GM12892 (cell line): ENCODE results near the gene MYO18B.

ENCODE experiments used
- DNase-seq: peaks from one replicate; pipeline ENCODE4 v3.0.0; 2011; ENCODE audit not compliant: insufficient read length
- FAIRE-seq: peaks from 2 replicates; lab custom pipeline; 2011; peaks lifted over from hg19 to GRCh38; lab: Jason Lieb, UNC
- POLR2A ChIP-seq: IDR thresholded peaks from 2 replicates; pipeline ENCODE4 v1.6.1; 2011; ENCODE audit warnings: low read depth, low read length, control low read depth
- POLR2AphosphoS5 ChIP-seq: IDR thresholded peaks from 2 replicates; pipeline ENCODE4 v1.6.1; 2011; ENCODE audit warnings: low read depth, low read length, control low read depth
- TAF1 ChIP-seq: IDR thresholded peaks from 2 replicates; pipeline ENCODE4 v1.6.1; 2011; ENCODE audit warnings: low read depth, mild to moderate bottlenecking, control low read depth, low read length, borderline replicate concordance

MYO18B gene

DNA sequence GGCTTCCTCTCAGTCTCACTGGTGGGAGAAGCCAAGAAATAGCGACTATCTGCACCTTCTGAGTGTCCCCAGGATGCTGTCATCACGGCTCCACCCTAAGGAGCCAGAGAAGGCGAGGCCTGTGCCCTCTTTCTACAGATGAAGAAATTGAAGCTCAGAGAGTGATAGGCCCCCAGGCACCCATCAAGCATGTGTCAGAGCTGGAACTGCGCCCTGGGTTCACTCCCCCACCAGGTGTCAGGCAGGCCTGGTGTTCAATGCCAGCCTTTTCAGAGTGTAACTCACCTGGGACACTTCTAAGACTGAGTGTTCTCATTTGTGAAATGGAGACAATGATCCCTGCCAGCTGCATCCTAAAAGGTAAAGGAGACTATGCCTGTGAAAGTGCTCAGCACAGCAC is 299.9 kb downstream of the MYO18B start:
- DNase-seq, result no peak
- TF ChIP-seq POLR2A (no peak), POLR2AphosphoS5 (no peak), TAF1 (no peak)
- no peak for FAIRE-seq

DNA sequence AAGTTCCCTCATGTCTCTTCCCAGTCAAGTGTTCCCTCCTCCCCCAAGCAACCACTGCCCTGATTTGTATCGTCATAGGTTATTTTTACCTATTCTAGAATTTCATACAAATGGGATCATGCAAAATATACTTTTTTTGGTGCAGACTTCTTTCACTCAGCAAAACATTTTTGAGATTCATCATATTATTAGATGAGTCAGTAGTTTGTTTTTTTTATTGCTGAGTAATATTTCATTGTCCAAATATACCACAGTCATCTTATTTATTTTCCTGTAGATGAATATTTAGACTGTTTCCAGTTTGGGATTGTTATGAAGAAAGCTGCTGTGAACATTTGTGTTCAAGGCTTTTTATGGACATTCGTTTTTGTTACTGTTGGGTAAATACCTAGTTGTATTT is 301.0 kb downstream of the MYO18B start:
- TF ChIP-seq TAF1 (no peak), POLR2A (no peak), POLR2AphosphoS5 (no peak)
- DNase-seq (no peak), FAIRE-seq (no peak)

DNA sequence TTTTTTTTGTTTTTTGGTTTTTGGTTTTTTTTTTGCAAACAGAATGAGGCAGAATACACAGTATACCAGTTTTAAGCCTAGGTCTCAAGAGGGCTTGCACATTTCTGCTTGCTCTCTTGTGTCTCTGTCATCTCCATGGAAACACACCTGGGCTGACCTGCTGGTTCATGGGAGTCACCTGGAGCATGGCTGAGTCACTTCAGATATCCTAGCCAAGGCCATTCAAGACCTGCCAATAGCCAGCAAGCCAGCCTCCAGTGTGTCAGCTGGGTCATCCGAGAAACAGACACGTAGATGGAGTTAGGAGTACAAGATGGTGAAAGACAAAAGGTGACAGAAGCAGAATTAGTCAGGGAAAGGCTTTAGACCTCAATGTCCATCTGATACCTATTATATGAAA is 303.1 kb downstream of the MYO18B start:
- FAIRE-seq (no peak), DNase-seq (no peak)
- TF ChIP-seq TAF1 (no peak), POLR2A (no peak), POLR2AphosphoS5 (no peak)

DNA sequence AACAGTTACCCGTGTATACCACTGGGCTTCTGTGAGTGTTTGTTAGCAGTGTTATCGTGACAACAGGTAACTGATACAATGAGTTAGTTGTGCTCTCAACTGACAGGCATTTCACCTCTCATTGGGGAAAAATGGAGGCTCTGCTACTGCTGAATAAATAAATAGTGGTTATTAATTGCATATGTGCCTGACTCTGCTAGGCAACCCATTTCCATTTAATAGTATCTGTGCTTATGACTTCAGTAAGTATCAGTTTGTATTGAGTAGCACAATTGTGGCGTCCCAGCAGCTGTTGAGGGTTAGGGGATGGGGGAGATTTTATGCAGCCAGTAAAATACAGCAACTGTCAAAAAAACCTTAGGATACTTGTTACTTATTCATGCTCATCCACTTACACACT is 303.9 kb downstream of the MYO18B start:
- DNase-seq, result no peak
- no peak for TF ChIP-seq POLR2AphosphoS5
- no peak for TF ChIP-seq TAF1
- no peak for TF ChIP-seq POLR2A
- FAIRE-seq, result no peak

DNA sequence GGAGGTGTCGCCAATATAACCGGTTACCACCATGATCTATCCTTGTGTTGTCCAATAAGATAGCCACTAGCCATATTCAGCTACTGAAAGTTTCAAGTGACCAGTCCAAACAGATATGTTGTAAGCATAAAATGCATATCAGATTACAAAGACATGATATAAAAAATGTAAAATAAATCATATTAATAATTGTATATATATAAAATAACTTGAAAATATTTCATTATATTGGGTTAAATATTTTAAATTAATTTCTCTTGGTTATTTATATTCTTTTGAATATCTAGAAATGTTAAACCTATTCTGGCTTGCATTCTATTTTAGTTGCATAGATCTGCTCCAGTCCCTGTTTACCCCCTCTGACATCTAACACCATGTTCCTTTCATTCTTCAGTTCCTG is 305.5 kb downstream of the MYO18B start:
- FAIRE-seq (no peak), DNase-seq (no peak)
- TF ChIP-seq POLR2AphosphoS5 (no peak), TAF1 (no peak), POLR2A (no peak)

DNA sequence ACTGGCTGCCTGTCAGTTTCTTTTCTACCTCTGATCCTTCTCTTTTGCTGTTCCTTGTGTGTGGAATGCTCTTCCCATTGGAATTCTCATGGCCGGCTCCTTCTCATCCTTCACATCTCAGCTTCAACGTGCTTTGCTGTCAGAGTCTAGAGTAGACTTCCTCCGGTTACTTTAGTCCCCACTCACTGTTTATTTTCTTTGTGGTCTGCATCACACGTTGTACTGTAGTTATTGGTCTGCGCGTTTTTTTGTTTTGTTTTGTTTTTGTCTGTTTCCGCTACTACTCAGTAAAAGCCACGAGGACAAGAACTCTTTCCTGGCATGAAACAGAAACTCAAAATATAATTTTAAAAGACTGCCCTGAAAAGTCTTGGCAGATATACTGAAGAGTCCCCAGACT is 305.9 kb downstream of the MYO18B start:
- TF ChIP-seq TAF1 (no peak), POLR2AphosphoS5 (no peak), POLR2A (no peak)
- no peak for FAIRE-seq

DNA sequence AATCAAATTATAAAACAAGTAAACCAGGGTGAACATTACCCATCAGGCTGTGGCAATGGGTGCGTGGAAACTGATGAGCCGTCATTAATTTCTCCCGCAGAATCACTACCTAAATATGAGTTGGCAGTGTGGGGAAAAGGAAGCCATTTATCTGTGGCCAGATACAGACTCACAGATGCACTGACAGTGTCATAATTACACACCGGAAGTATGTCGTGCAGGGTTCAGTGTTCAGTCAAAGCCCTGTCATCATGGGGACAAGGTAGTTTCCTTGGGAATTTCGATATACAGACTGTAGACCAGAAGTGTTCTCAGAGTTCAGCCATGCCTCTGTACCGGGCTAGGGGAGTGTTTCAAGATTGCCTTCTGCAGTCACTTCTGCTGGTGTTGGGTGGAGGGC is 308.1 kb downstream of the MYO18B start:
- no peak for TF ChIP-seq POLR2AphosphoS5
- no peak for TF ChIP-seq POLR2A
- no peak for TF ChIP-seq TAF1
- no peak for DNase-seq
- FAIRE-seq, result peak; percentile 78

More for the DNA sequence above, 305.9 kb downstream of the MYO18B start:
- DNase-seq, result no peak

DNA sequence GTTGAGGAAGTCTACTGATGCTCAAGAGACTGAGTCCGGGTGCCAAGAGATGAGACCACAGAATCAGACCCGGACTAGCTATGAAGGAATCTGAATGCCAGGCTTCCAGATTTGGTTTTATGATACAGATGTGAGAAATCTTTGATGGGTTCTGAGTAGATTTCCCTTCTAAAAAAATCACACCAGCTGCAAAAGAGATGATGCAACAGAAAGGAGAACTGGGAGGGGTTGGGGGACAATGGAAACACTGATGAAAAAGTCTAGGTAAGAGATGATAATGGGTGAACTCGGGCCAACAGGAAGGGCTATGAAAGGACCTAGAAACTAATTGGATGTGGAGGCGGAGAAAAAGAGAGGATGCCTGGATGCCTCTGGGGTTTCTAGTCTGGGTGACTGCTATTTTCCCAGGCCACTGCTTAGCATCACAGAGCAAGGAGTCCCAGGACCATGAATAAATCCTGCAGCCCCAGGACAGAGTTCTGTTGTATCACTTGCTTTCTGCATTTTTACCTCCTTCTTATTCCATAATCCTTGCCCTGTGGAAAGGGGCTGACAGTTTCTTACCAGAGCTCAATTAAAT is 311.8 kb downstream of the MYO18B start:
- no peak for TF ChIP-seq POLR2A
- TF ChIP-seq TAF1, result no peak
- TF ChIP-seq POLR2AphosphoS5, result no peak
- DNase-seq (no peak), FAIRE-seq (no peak)

DNA sequence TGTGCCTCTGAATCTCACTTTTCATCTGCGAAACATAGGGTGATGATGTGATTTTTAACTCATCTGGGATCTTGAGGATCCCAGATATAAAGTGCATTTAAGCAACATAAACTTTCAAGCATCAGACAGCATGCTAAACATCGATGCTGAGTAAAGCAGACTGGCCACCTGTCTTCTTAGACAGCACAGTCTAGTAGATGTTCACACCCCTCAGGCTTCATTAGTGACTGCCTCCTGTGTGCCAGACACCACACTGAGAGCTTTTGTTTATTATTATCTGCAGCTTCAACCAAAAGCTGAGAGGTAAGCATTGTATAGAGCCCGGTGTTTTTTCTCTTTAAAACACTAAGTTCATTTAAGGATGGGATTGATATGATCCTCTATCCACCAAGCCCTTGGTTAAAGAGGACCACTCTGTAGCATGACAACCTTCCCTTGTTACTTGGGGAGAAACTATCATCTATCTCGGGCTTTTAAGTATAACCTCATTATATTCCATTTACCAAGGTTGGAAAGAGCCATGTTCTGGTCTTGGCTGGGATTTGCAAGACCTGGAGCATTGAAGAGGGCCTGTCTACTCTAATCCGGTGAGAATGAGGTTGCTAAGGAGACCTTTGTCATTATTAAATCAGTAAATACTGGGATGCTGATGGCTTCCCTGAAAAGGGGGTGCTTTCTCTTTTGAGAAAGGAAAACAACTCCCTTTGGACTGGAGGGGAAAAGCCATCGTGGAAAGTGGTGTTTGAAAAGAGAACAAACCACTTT is 313.0 kb downstream of the MYO18B start:
- DNase-seq, result no peak
- TF ChIP-seq TAF1 (no peak), POLR2AphosphoS5 (no peak), POLR2A (no peak)
- no peak for FAIRE-seq

DNA sequence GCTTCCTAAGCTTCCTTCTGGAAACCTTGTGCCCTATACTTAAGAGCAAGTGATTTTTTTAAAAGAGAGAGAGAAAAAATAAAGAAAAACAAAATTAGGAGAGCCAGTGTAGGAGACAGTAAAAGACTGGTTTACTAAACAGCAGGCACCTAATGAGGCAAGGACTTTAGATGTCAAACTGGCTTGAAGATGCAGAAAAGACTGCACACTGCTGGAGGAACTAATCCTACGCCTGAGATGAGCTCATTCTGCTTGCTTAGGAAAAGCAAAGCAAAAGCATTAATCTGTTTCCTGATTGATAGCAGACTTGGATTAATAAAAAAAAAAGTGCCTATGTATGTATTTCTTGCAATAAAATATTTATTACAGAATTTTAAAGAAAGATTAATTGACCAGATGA is 313.7 kb downstream of the MYO18B start:
- DNase-seq, result no peak
- no peak for FAIRE-seq
- TF ChIP-seq TAF1 (no peak), POLR2A (no peak), POLR2AphosphoS5 (no peak)

DNA sequence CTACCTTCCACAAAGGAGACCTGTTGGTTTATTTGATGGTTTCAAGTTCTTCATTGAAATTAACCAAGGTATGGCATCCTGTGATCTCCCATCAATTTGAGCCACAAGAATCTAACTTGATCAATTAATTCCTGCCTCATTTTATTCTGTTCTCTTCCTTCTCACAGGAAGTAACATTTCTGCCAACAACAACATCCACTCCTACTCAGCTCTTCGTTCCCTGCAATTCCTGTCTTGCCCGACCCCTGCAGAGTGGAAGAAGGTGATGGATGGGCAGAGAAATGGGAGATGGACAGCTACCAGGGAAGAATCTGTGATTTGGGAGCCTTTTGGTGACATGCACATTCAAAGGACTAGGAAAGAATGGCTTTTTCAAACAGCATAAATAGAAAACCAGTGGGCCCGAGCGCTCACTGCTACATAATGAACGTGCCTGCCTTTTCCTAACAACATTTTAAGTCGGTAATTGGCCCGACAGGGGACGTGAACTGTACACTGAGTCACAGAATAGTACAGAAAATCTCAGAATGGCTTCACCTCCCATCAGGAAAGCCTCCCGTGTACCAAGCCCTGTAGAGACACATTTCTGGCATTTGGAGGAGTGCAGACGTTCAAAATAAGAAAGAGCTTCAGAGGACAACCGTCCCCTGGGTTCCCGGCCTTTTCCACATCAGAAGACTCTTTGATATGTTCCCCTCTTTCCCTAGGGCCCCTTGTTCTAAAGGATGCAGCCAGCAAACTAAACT is 314.6 kb downstream of the MYO18B start:
- no peak for DNase-seq
- TF ChIP-seq TAF1 (no peak), POLR2A (no peak), POLR2AphosphoS5 (no peak)
- no peak for FAIRE-seq

DNA sequence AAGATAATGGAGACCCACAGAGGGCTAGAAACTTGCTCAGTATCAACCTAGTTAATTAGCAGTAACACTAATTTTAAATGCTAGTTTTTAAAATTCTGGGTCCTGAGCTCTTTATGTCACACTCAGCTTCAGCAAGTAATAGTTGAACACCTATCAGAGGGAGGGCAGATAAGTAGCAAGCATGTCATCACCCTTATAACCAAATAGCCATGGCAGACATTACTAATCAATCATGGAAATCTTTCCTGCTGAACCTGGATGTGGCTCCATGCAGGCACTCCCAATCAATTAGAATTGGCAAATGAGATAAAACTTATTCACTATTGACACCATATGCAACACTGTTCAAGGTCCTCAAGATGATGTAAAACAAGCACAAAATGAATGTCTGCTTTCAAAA is 315.7 kb downstream of the MYO18B start:
- TF ChIP-seq POLR2A (no peak), TAF1 (no peak), POLR2AphosphoS5 (no peak)
- no peak for FAIRE-seq
- no peak for DNase-seq
